Measurements from ENCODE around the gene PLXNA3.

The PLXNA3 gene

GRCh38 chrX:154526901-154527675, 69.0 kb downstream of the PLXNA3 start:
- no peak overlapping the region for H3K4me3 ChIP-seq (ENCODE audit: low read depth, low read length)
- TF ChIP-seq, protein P1, sequence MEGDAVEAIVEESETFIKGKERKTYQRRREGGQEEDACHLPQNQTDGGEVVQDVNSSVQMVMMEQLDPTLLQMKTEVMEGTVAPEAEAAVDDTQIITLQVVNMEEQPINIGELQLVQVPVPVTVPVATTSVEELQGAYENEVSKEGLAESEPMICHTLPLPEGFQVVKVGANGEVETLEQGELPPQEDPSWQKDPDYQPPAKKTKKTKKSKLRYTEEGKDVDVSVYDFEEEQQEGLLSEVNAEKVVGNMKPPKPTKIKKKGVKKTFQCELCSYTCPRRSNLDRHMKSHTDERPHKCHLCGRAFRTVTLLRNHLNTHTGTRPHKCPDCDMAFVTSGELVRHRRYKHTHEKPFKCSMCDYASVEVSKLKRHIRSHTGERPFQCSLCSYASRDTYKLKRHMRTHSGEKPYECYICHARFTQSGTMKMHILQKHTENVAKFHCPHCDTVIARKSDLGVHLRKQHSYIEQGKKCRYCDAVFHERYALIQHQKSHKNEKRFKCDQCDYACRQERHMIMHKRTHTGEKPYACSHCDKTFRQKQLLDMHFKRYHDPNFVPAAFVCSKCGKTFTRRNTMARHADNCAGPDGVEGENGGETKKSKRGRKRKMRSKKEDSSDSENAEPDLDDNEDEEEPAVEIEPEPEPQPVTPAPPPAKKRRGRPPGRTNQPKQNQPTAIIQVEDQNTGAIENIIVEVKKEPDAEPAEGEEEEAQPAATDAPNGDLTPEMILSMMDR (IDR thresholded peaks at IDR 0.05; ENCODE audit: low read depth, low read length): peak; percentile 48
